Hypothalamus (tissue), 51 donors: ENCODE results near the gene TRIM33.

Source experiments
- DNase-seq, 51 donors: peaks; one replicate each; lab custom pipeline; 2025; lab: John Stamatoyannopoulos, UW

Gene TRIM33

GRCh38 chr1:114359791-114360190, 151.2 kb downstream of the TRIM33 start:
- no peak for DNase-seq

GRCh38 chr1:114355240-114355639, 155.8 kb downstream of the TRIM33 start:
- DNase-seq: no peak

- DNase-seq: peak in 5 of 51 donors; percentile 8 to 27 (median 22)
Observed at GRCh38 chr1:114353262-114353661, 157.7 kb downstream of the TRIM33 start.

- DNase-seq: peak in 2 of 51 donors; percentile 7 to 31
Observed at GRCh38 chr1:114352797-114353196, 158.2 kb downstream of the TRIM33 start.

- DNase-seq: no peak
Observed at GRCh38 chr1:114350731-114351445, 160.1 kb downstream of the TRIM33 start.

DNA sequence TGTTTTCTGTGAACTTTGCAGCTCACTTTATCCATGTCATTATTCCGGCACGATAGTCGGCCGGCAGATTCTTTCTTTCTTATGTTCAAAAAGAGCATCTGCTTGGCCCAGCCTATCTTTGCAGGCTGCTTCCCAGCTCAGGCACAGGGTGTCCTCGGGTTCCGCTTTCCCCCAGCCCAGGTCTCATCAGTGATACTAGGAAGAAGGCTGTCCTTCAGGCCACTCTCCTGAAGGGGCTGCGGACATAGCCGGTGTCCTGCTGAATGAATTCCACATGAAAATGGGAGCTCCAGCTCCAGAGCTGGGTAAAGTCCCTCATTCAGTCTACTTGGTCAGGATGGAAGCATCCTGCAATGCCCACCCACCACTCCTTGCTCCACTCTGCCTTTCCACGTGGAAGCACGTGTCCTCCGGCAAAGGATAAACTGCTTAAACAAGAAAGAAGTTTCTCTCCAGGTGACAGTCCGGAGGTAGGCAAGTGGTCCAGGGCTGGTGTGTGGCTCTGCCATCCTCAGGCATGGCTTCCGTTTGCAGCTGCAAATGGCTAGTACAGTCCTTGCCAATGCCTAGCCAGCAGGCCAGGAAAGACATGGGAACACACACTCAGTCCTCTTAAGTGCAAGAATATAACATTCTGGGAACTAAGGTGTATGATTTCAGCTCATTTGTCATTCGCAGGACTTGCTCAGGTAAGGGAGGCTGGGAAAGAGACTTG, 161.0 kb downstream of the TRIM33 start:
- DNase-seq: no peak

DNA sequence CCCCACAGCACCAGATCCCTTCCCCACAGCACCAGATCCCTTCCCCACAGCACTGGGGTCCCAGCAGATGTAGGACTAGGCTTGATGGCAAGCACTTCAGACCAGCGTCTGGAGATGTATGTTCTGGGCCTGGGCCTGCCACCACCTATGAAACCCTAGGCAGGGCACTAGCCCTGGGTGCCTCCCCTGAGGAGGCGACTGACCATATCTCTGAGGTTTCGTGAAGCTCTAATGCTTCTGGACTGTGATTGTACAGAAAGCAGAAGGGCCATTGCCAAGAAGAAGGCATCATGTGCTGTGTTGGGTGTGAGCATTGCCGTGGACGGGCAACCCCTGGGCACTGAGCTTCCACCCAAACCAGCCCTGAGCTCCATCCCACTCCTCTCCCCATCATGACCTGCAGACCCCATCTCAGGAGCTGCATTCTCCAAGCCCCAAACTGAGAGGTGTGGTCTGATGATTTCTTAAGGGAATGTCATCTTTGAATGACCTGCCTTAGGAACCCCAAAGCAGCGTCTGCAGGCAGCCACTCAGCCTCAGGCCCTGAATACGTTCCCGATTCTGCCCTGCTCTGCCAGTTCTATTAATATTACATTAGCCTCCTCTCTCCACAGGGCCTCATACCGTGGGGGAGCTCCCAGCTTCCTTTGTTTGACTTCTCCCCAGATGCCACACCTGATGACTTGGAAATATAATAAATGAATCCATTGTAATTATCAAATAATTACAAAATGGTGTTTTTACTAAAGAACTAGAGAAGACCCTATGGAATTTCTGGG, 163.4 kb downstream of the TRIM33 start:
- no peak for DNase-seq

DNA sequence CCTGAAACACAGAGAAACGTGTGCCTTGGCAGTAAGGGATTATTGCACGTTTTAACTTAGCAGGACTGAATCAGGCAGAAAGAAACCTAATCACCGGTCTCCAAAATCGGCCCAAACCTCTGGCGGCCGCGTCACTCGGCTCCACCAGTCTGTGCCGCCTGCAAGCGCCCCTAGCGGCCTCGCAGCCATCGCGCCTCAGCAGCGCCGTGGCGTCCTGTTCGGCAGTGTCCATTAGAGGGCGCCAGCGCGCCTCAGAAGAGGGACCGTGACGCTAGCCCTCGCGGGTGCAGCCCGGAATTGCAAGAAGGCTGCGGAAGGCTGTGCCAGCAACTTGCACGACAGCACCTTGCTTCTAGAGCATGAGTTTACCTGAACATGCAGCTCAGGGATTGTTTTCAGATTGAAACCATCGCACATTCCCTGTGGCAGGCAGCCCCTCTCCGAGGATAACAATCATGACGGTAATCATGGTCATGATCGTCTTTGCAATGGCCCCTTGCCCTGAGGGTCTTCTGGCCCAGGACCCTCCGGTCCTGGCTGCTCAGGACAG, 164.4 kb downstream of the TRIM33 start:
- peak; percentile 21 to 98 (median 90) for DNase-seq

GRCh38 chr1:114345930-114346479, 165.0 kb downstream of the TRIM33 start:
- DNase-seq: peak in 18 of 51 donors; percentile 8 to 66 (median 32)

DNA sequence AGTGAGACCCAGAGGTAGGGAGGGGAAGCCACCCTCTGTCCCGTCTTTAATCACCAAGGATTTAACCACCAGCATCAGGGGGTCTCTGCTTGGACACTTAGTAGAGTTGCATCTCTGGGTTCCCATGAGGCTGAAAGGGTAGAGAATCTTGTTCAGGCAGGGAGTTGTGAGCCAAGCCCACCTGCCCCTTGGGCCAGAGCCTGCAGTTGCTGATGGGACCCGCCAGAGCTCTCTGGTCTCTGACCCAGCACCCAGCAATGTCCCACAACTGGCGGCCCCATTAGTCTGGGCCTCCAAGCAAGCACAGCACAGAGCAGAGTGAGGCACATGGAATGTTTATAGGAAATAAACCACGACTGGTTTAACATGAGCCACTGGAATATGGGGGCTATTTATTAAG, 166.3 kb downstream of the TRIM33 start:
- no peak for DNase-seq
